IMR-90 (cell line): Measurements from ENCODE around the gene SKAP1. TPM values are rescaled to one million over a fixed set of nuclear protein-coding genes. Genes with fewer than 3 reads are reported as not detected.

Experiments used
- ATAC-seq: fragments of 200-7000 bp; cut with Tn5 transposase; 2 replicates; pipeline ENCODE4 v1.9.1; 2020; ENCODE audit warnings: low read depth, mild to moderate bottlenecking, moderate library complexity
- BruUV-seq: library from RNA; stranded (reverse); fragments of 400-500 nt; replicated peaks from 2 replicates; lab custom pipeline; 2021; lab: Mats Ljungman, UMichigan
- CTCF ChIA-PET: fragments of 300-600 bp; formaldehyde crosslinking; extraction: SDS; loops from one replicate; lab custom pipeline; 2021; ENCODE audit warnings: antibody characterized with exemption; lab: Yijun Ruan, JAX
- POLR2A ChIA-PET: fragments of 300-600 bp; sonication (Branson Sonifier 250); formaldehyde crosslinking; loops from one replicate; lab custom pipeline; 2022; ENCODE audit warnings: antibody characterized with exemption; ENCODE audit not compliant: unreplicated experiment; lab: Charles Lee
- DNase-seq: peaks from one replicate; pipeline ENCODE4 v3.0.0; 2013
- H2AFZ ChIP-seq: replicated peaks from 2 replicates; pipeline ENCODE3; 2013; ENCODE audit warnings: low read length, mild to moderate bottlenecking; ENCODE audit not compliant: poor library complexity
- H2AK5ac ChIP-seq: 2 replicates; pipeline ENCODE4 v1.6.1; 2013; ENCODE audit warnings: low read depth, low read length, inconsistent platforms
- H2AK9ac ChIP-seq: replicated peaks from 2 replicates; pipeline ENCODE3; 2013; ENCODE audit warnings: mild to moderate bottlenecking, low read depth, low read length, moderate library complexity; ENCODE audit not compliant: poor library complexity
- H2BK120ac ChIP-seq: 2 replicates; pipeline ENCODE4 v1.6.1; 2013; ENCODE audit warnings: low read depth, low read length, inconsistent platforms
- H2BK15ac ChIP-seq: 3 replicates; pipeline ENCODE4 v1.6.1; 2013; ENCODE audit warnings: low read depth, low read length, inconsistent platforms
- H2BK20ac ChIP-seq: 2 replicates; pipeline ENCODE4 v1.6.1; 2013; ENCODE audit warnings: low read depth, mild to moderate bottlenecking, inconsistent platforms, low read length, moderate library complexity
- H2BK5ac ChIP-seq: 2 replicates; pipeline ENCODE4 v1.6.1; 2013; ENCODE audit warnings: mild to moderate bottlenecking, low read depth, low read length, inconsistent platforms; ENCODE audit not compliant: poor library complexity, severe bottlenecking
- H3K14ac ChIP-seq: replicated peaks from 2 replicates; pipeline ENCODE4 v1.6.1; 2013; ENCODE audit warnings: low read depth, low read length, inconsistent platforms
- H3K18ac ChIP-seq: 2 replicates; pipeline ENCODE4 v1.6.1; 2013; ENCODE audit warnings: low read depth, low read length, control low read depth
- H3K23ac ChIP-seq: 2 replicates; pipeline ENCODE4 v1.6.1; 2013; ENCODE audit warnings: low read depth, low read length, inconsistent platforms
- H3K27ac ChIP-seq: 2 replicates; pipeline ENCODE4 v1.5.1; 2013; ENCODE audit warnings: mild to moderate bottlenecking, control low read depth, low read length; ENCODE audit not compliant: insufficient read depth
- H3K27me3 ChIP-seq: 2 replicates; pipeline ENCODE4 v1.6.1; 2013; ENCODE audit warnings: low read length; ENCODE audit not compliant: control insufficient read depth, insufficient read depth
- H3K36me3 ChIP-seq: 2 replicates; pipeline ENCODE4 v1.6.1; 2013; ENCODE audit warnings: low read length, mixed read lengths; ENCODE audit not compliant: control insufficient read depth, insufficient read depth
- H3K4ac ChIP-seq: 2 replicates; pipeline ENCODE4 v1.6.1; 2013; ENCODE audit warnings: low read depth, low read length, inconsistent platforms
- H3K4me1 ChIP-seq: 2 replicates; pipeline ENCODE4 v1.6.1; 2013; ENCODE audit warnings: low read length, mixed read lengths; ENCODE audit not compliant: control insufficient read depth, insufficient read depth
- H3K4me2 ChIP-seq: 2 replicates; pipeline ENCODE4 v1.6.1; 2013; ENCODE audit warnings: low read depth, mild to moderate bottlenecking, control low read depth, low read length, moderate library complexity
- H3K4me3 ChIP-seq: 2 replicates; pipeline ENCODE4 v1.5.1; 2013; ENCODE audit warnings: low read depth, mild to moderate bottlenecking, control low read depth, low read length, moderate library complexity; ENCODE audit not compliant: insufficient read depth
- H3K56ac ChIP-seq: 2 replicates; pipeline ENCODE4 v1.6.1; 2013; ENCODE audit warnings: low read length, inconsistent platforms; ENCODE audit not compliant: insufficient read depth; ENCODE audit errors: extremely low read depth
- H3K79me1 ChIP-seq, 2 experiments: 2 replicates each; pipeline ENCODE4 v1.6.1; 2013; ENCODE audit warnings: low read length in 2 of 2, inconsistent platforms in 1 of 2, low read depth in 1 of 2
- H3K9ac ChIP-seq: 2 replicates; pipeline ENCODE4 v1.6.1; 2013; ENCODE audit warnings: low read depth, low read length, control low read depth
- H3K9me1 ChIP-seq: 2 replicates; pipeline ENCODE4 v1.6.1; 2013; ENCODE audit warnings: low read length, inconsistent platforms; ENCODE audit not compliant: insufficient read depth
- H3K9me3 ChIP-seq: 2 replicates; pipeline ENCODE4 v1.6.1; 2013; ENCODE audit warnings: low read length; ENCODE audit not compliant: control insufficient read depth, insufficient read depth
- H4K20me1 ChIP-seq: 2 replicates; pipeline ENCODE4 v1.6.1; 2013; ENCODE audit warnings: low read length, inconsistent platforms; ENCODE audit not compliant: insufficient read depth
- H4K5ac ChIP-seq: 2 replicates; pipeline ENCODE4 v1.6.1; 2013; ENCODE audit warnings: mild to moderate bottlenecking, low read depth, low read length, control low read depth
- H4K8ac ChIP-seq, 2 experiments: 2 replicates each; pipeline ENCODE4 v1.6.1; 2013; ENCODE audit warnings: low read depth in 2 of 2, low read length in 2 of 2, control low read depth in 1 of 2, inconsistent platforms in 1 of 2
- H4K91ac ChIP-seq: 2 replicates; pipeline ENCODE4 v1.6.1; 2013; ENCODE audit warnings: low read depth, low read length, inconsistent platforms; ENCODE audit not compliant: insufficient read depth
- BHLHE40 ChIP-seq: fragments of 150-350 bp; IDR thresholded peaks from 2 replicates; pipeline ENCODE4 v1.6.1; 2016; ENCODE audit warnings: mild to moderate bottlenecking, low read depth, low read length
- CEBPB ChIP-seq: IDR thresholded peaks from 2 replicates; pipeline ENCODE4 v1.6.1; 2012; ENCODE audit warnings: low read depth, low read length, improper control_type of control experiment
- CHD1 ChIP-seq: IDR thresholded peaks from 2 replicates; pipeline ENCODE4 v1.6.1; 2012; ENCODE audit warnings: low read depth, low read length, improper control_type of control experiment
- CTCF ChIP-seq: conservative IDR thresholded peaks from 2 replicates; pipeline ENCODE4 v1.5.1; 2012; ENCODE audit warnings: mild to moderate bottlenecking, low read depth, low read length, improper control_type of control experiment
- ELK1 ChIP-seq: fragments of 150-350 bp; IDR thresholded peaks from 2 replicates; pipeline ENCODE4 v1.6.1; 2016; ENCODE audit warnings: low read depth, mild to moderate bottlenecking, low read length, moderate library complexity, borderline replicate concordance
- FOS ChIP-seq: fragments of 150-350 bp; IDR thresholded peaks from 2 replicates; pipeline ENCODE4 v1.6.1; 2016; ENCODE audit warnings: low read depth, low read length
- MAFK ChIP-seq: IDR thresholded peaks from 2 replicates; pipeline ENCODE4 v1.6.1; 2012; ENCODE audit warnings: low read depth, low read length, improper control_type of control experiment
- MAZ ChIP-seq: IDR thresholded peaks from 2 replicates; pipeline ENCODE4 v1.6.1; 2012; ENCODE audit warnings: low read depth, mild to moderate bottlenecking, low read length, improper control_type of control experiment, moderate library complexity, borderline replicate concordance
- MXI1 ChIP-seq: IDR thresholded peaks from 2 replicates; pipeline ENCODE4 v1.6.1; 2012; ENCODE audit warnings: low read depth, mild to moderate bottlenecking, low read length, moderate library complexity, borderline replicate concordance
- NFE2L2 ChIP-seq: fragments of 150-350 bp; IDR thresholded peaks from 2 replicates; pipeline ENCODE4 v1.6.1; 2016; ENCODE audit warnings: low read depth, mild to moderate bottlenecking, low read length
- POLR2A ChIP-seq: IDR thresholded peaks from 2 replicates; pipeline ENCODE4 v1.6.1; 2012; ENCODE audit warnings: mild to moderate bottlenecking, low read depth, low read length
- RAD21 ChIP-seq: IDR thresholded peaks from 2 replicates; pipeline ENCODE4 v1.6.1; 2012; ENCODE audit warnings: low read length, improper control_type of control experiment
- RCOR1 ChIP-seq: IDR thresholded peaks from 2 replicates; pipeline ENCODE4 v1.6.1; 2012; ENCODE audit warnings: mild to moderate bottlenecking, low read length, improper control_type of control experiment; ENCODE audit not compliant: insufficient replicate concordance
- RFX5 ChIP-seq: IDR thresholded peaks from 2 replicates; pipeline ENCODE4 v1.8.0; 2012; ENCODE audit warnings: low read depth, mild to moderate bottlenecking, low read length, moderate library complexity
- SMC3 ChIP-seq: fragments of 150-350 bp; IDR thresholded peaks from 2 replicates; pipeline ENCODE4 v1.6.1; 2016; ENCODE audit warnings: low read depth, mild to moderate bottlenecking, antibody characterized with exemption, low read length, moderate library complexity
- USF2 ChIP-seq: fragments of 150-350 bp; IDR thresholded peaks from 2 replicates; pipeline ENCODE4 v1.6.1; 2017; ENCODE audit warnings: mild to moderate bottlenecking, antibody characterized with exemption, low read length, low read depth
- WGBS, 2 experiments: methylation state at CpG; one replicate each; pipeline versions ENCODE4 v1.1.5 to v1.1.7; 2013; ENCODE audit warnings: missing lambda C conversion rate in 2 of 2; ENCODE audit not compliant: insufficient read length in 1 of 2; ENCODE audit errors: extremely low coverage in 2 of 2; 5-methylcytosine and 5-hydroxymethylcytosine counted together
- dilution Hi-C: fragments of 300-500 bp; cut with HindIII; formaldehyde crosslinking; loops from one replicate; pipeline ENCODE4 v1.14.3; 2018; ENCODE audit warnings: low sequenced_read_pairs; ENCODE audit not compliant: unreplicated experiment
- in situ Hi-C: fragments of 300-500 bp; cut with MboI; formaldehyde crosslinking; loops from 3 replicates; pipeline ENCODE4 v1.14.3; 2019; ENCODE audit warnings: low sequenced_read_pairs, inconsistent platforms, mixed read lengths
- intact Hi-C: fragments of 100-400 bp; cut with micrococcal nuclease; formaldehyde crosslinking; loops from 2 replicates; pipeline ENCODE4 v1.10.0; 2022
- polyA plus RNA-seq, 3 experiments: library from polyadenylated mRNA; depleted of rRNA; stranded (reverse); fragments of >200 nt; gene quantifications; 2 replicates each; pipeline ENCODE4 v1.2.3, GENCODE V29; 2012; ENCODE audit warnings: low replicate concordance in 1 of 3
- total RNA-seq: library from RNA; depleted of rRNA; stranded (reverse); fragments of >200 nt; gene quantifications from 2 replicates; pipeline ENCODE4 v1.2.3, GENCODE V29; 2012

The SKAP1 gene
- total and polyA plus RNA-seq, 2 of the 4 experiments (the other 2 are of a cell fraction) = not detected

GRCh38 chr17:48129981-48130380 is 300.0 kb downstream of the SKAP1 start:
- no peak for ATAC-seq
- no peak overlapping the region for H2BK5ac ChIP-seq
- 80% methylated on average over 1 of the region's 5 CpGs; no CpG with 5 or more reads in 1 of the 2 experiments for WGBS, 2 experiments

More at GRCh38 chr17:48129981-48130380, 300.0 kb downstream of the SKAP1 start:
- Histone ChIP-seq H3K36me3 (peaks cover 2% of the 10 kb centered on the region; the same call in 1 of the 2 replicates), H2AK9ac (no peak overlapping the region), H3K56ac (no peak overlapping the region), H2BK20ac (no peak overlapping the region), H3K4ac (no peak overlapping the region), H3K4me1 (no peaks in the 10 kb centered on the region), H4K91ac (no peak overlapping the region), H3K9me3 (no peaks in the 10 kb centered on the region), H2BK15ac (no peak overlapping the region), H3K9ac (no peak overlapping the region), H3K18ac (no peak overlapping the region), H3K27me3 (peaks cover 10% of the 10 kb centered on the region), H4K20me1 (no peaks in the 10 kb centered on the region), H3K79me1 (no peaks in the 10 kb centered on the region), H4K8ac (no peak overlapping the region), H3K4me3 (no peak overlapping the region), H4K5ac (no peak overlapping the region), H3K23ac (no peak overlapping the region), H3K4me2 (no peak overlapping the region), H3K9me1 (no peaks in the 10 kb centered on the region), H3K14ac (no peak overlapping the region), H2BK120ac (no peak overlapping the region), H2AK5ac (no peak overlapping the region), H3K27ac (no peak overlapping the region), H2AFZ (no peak overlapping the region)
- no TSS peak for BruUV-seq
- DNase-seq = no peak
- POLR2A ChIA-PET = no interaction called here
- in situ Hi-C loops = loop anchor here (5.0 kb wide), 1 partner anchor 103 kb away; no protein-coding TSS in a partner anchor
- TF ChIP-seq MXI1 = no peak
- no peak for TF ChIP-seq ELK1
- no peak for TF ChIP-seq RAD21
- no peak for TF ChIP-seq SMC3
- TF ChIP-seq MAFK = no peak
- TF ChIP-seq NFE2L2 = no peak
- TF ChIP-seq POLR2A = no peak
- no peak for TF ChIP-seq FOS
- no peak for TF ChIP-seq MAZ
- TF ChIP-seq CEBPB = no peak
- no peak for TF ChIP-seq USF2
- TF ChIP-seq CHD1 = no peak
- TF ChIP-seq RFX5 = no peak
- TF ChIP-seq BHLHE40 = no peak
- TF ChIP-seq RCOR1 = no peak
- TF ChIP-seq CTCF = no peak
- CTCF ChIA-PET = interaction anchor here (2.7 kb wide), 1 partner anchor 104 kb away, joined by 18 read pairs; no protein-coding TSS in a partner anchor
- dilution Hi-C loops = no loop called here
- intact Hi-C loops = loop anchor here (2.0 kb wide), 1 partner anchor 55 kb away; no protein-coding TSS in a partner anchor
